ENCODE results near the gene RPL34.

RPL34 gene

GRCh38 chr4:108637856-108638255 lies 17.5 kb downstream of the RPL34 start:
- ATAC-seq, result peak; percentile 36; the same call in 1 of the 3 replicates
- no peak for TF ChIP-seq ZFP30 (CRISPR knock-in tag; IDR thresholded peaks at IDR 0.05)
- no peak for TF ChIP-seq CREB5 (CRISPR knock-in tag; IDR thresholded peaks at IDR 0.05; ENCODE audit: low read depth)
- TF ChIP-seq ZC3H10 (CRISPR knock-in tag; IDR thresholded peaks at IDR 0.05), result no peak
- TF ChIP-seq CSRNP3 (CRISPR knock-in tag; IDR thresholded peaks at IDR 0.05), result no peak
- no peak for TF ChIP-seq TOX (CRISPR knock-in tag; IDR thresholded peaks at IDR 0.05; ENCODE audit: borderline replicate concordance)
- TF ChIP-seq PATZ1 (CRISPR knock-in tag; IDR thresholded peaks at IDR 0.05; ENCODE audit: borderline replicate concordance), result no peak
- no peak for TF ChIP-seq BACH2 (CRISPR knock-in tag; IDR thresholded peaks at IDR 0.05; ENCODE audit: borderline replicate concordance)
- no peak for TF ChIP-seq POU6F1 (CRISPR knock-in tag; IDR thresholded peaks at IDR 0.05; ENCODE audit: borderline replicate concordance, low read depth)
- no peak for TF ChIP-seq PPARA (CRISPR knock-in tag; IDR thresholded peaks at IDR 0.05; ENCODE audit: borderline replicate concordance)
- TF ChIP-seq TSHZ2 (CRISPR knock-in tag; IDR thresholded peaks at IDR 0.05), result no peak
- TF ChIP-seq OSR1 (CRISPR knock-in tag; IDR thresholded peaks at IDR 0.05), result no peak
- TF ChIP-seq ZNF565 (CRISPR knock-in tag; conservative IDR thresholded peaks at IDR 0.05; ENCODE audit: low read depth), result no peak
- TF ChIP-seq ZNF70 (CRISPR knock-in tag; IDR thresholded peaks at IDR 0.05), result no peak
- TF ChIP-seq ARNTL (CRISPR knock-in tag; IDR thresholded peaks at IDR 0.05; ENCODE audit: borderline replicate concordance, low read depth), result no peak
- TF ChIP-seq ZNF8 (CRISPR knock-in tag; IDR thresholded peaks at IDR 0.05), result no peak
- TF ChIP-seq ZFP3 (CRISPR knock-in tag; IDR thresholded peaks at IDR 0.05), result no peak
- TF ChIP-seq RARB (CRISPR knock-in tag; IDR thresholded peaks at IDR 0.05), result no peak
- no peak for TF ChIP-seq SNAI2 (CRISPR knock-in tag; IDR thresholded peaks at IDR 0.05)
- TF ChIP-seq ESRRG (CRISPR knock-in tag; IDR thresholded peaks at IDR 0.05), result no peak
- no peak for TF ChIP-seq TCF4 (CRISPR knock-in tag; IDR thresholded peaks at IDR 0.05; ENCODE audit: borderline replicate concordance)

- peak; percentile 69 for ATAC-seq
- TF ChIP-seq CSDC2 (CRISPR knock-in tag; IDR thresholded peaks at IDR 0.05), result no peak
- TF ChIP-seq ISL1 (CRISPR knock-in tag; IDR thresholded peaks at IDR 0.05), result peak; percentile 56
These were observed 23.9 kb downstream of the RPL34 start for GRCh38 chr4:108644237-108644636.

- ATAC-seq, result no peak
- TF ChIP-seq ESRRG (CRISPR knock-in tag; IDR thresholded peaks at IDR 0.05) (no peak), CSDC2 (CRISPR knock-in tag; IDR thresholded peaks at IDR 0.05) (no peak), ZNF565 (CRISPR knock-in tag; conservative IDR thresholded peaks at IDR 0.05; ENCODE audit: low read depth) (no peak), RARB (CRISPR knock-in tag; IDR thresholded peaks at IDR 0.05) (no peak), GLIS3 (CRISPR knock-in tag; IDR thresholded peaks at IDR 0.05) (no peak), CSRNP3 (CRISPR knock-in tag; IDR thresholded peaks at IDR 0.05) (no peak), CREB5 (CRISPR knock-in tag; IDR thresholded peaks at IDR 0.05; ENCODE audit: low read depth) (no peak), ZNF70 (CRISPR knock-in tag; IDR thresholded peaks at IDR 0.05) (no peak), PPARA (CRISPR knock-in tag; IDR thresholded peaks at IDR 0.05; ENCODE audit: borderline replicate concordance) (no peak), ZNF8 (CRISPR knock-in tag; IDR thresholded peaks at IDR 0.05) (no peak), POU6F1 (CRISPR knock-in tag; IDR thresholded peaks at IDR 0.05; ENCODE audit: borderline replicate concordance, low read depth) (no peak), TCF4 (CRISPR knock-in tag; IDR thresholded peaks at IDR 0.05; ENCODE audit: borderline replicate concordance) (no peak), TOX (CRISPR knock-in tag; IDR thresholded peaks at IDR 0.05; ENCODE audit: borderline replicate concordance) (no peak), SNAI2 (CRISPR knock-in tag; IDR thresholded peaks at IDR 0.05) (no peak)
These were observed 26.3 kb downstream of the RPL34 start for GRCh38 chr4:108646706-108647105.

All from SK-N-SH treated with all-trans-retinoic acid at 6 μM for 48 hours (cell line).